GM18508 (cell line): Measurements from ENCODE around the gene PTP4A2.
A peak's percentile ranks its signal among the peaks of the same experiment; 100 is the strongest.

Experiments
- ATAC-seq: cut with Tn5 transposase; IDR thresholded peaks from one replicate; pipeline ENCODE4 v1.9.1; 2021; ENCODE audit warnings: moderate number of reproducible peaks; ENCODE audit not compliant: insufficient read depth, unreplicated experiment

Gene PTP4A2

GRCh38 chr1:31938184-31938975 lies at the start of gene PTP4A2:
TSS of gene PTP4A2 (minus strand) at chr1:31938368. CDS start at chr1:31919065, 19,303 bp downstream.
- ATAC-seq: peak; percentile 38

GRCh38 chr1:31987135-31987619 lies 49.0 kb upstream of the PTP4A2 start:
- ATAC-seq: no peak

GRCh38 chr1:31985430-31985829 lies 47.3 kb upstream of the PTP4A2 start:
- no peak for ATAC-seq

- ATAC-seq: no peak
These were observed 46.5 kb upstream of the PTP4A2 start for GRCh38 chr1:31984419-31985347.

GRCh38 chr1:31981972-31982371 lies 43.8 kb upstream of the PTP4A2 start:
- no peak for ATAC-seq

GRCh38 chr1:31981456-31981839 lies 43.3 kb upstream of the PTP4A2 start:
- ATAC-seq: no peak

- no peak for ATAC-seq
These were observed 42.8 kb upstream of the PTP4A2 start for GRCh38 chr1:31980835-31981455.

GRCh38 chr1:31978843-31979400 lies 40.8 kb upstream of the PTP4A2 start:
- ATAC-seq: no peak

- ATAC-seq: no peak
These were observed 39.4 kb upstream of the PTP4A2 start for GRCh38 chr1:31977385-31978131.

- ATAC-seq: no peak
These were observed 38.2 kb upstream of the PTP4A2 start for GRCh38 chr1:31976401-31976800.

GRCh38 chr1:31970873-31971272 lies 32.7 kb upstream of the PTP4A2 start:
- ATAC-seq: no peak

GRCh38 chr1:31961536-31961935 lies 23.4 kb upstream of the PTP4A2 start:
- no peak for ATAC-seq

GRCh38 chr1:31959521-31960340 lies 21.6 kb upstream of the PTP4A2 start:
- no peak for ATAC-seq

GRCh38 chr1:31957701-31958674 lies 19.8 kb upstream of the PTP4A2 start:
- no peak for ATAC-seq

- peak; percentile 71 for ATAC-seq
These were observed 18.0 kb upstream of the PTP4A2 start for GRCh38 chr1:31955917-31956736.

GRCh38 chr1:31954607-31955283 lies 16.6 kb upstream of the PTP4A2 start:
- no peak for ATAC-seq
